Cardiac muscle cell (in vitro differentiated cells and primary cell): ENCODE results near the gene KIDINS220. TPM values are rescaled to one million over a fixed set of nuclear protein-coding genes. Genes with fewer than 3 reads are reported as not detected.

ENCODE experiments used
- DNase-seq, 2 donors: peaks; one replicate each; pipeline versions ENCODE4 v3.0.0 to v3.0.0-alpha.2; 2010 to 2017; ENCODE audit warnings: low read depth in 1 of 2, low spot score in 1 of 2
- H3K27ac ChIP-seq: fragments of 200-600 bp; sonication (generic); 2 replicates; pipeline ENCODE4 v1.5.1; 2016
- H3K27me3 ChIP-seq: fragments of 200-600 bp; sonication (generic); 2 replicates; pipeline ENCODE4 v1.6.0; 2016; ENCODE audit warnings: control low read depth
- H3K36me3 ChIP-seq: fragments of 200-600 bp; sonication (generic); 2 replicates; pipeline ENCODE4 v1.5.1; 2016; ENCODE audit warnings: control low read depth
- H3K4me1 ChIP-seq: fragments of 200-600 bp; sonication (generic); 2 replicates; pipeline ENCODE4 v1.8.1; 2017; ENCODE audit warnings: low read depth, mild to moderate bottlenecking, mixed run types
- H3K4me3 ChIP-seq: fragments of 200-600 bp; sonication (generic); 2 replicates; pipeline ENCODE4 v1.5.1; 2016; ENCODE audit warnings: mild to moderate bottlenecking
- H3K9me3 ChIP-seq: fragments of 200-600 bp; sonication (generic); 2 replicates; pipeline ENCODE4 v1.5.1; 2017; ENCODE audit warnings: low read depth, mild to moderate bottlenecking, control low read depth
- polyA plus RNA-seq: library from polyadenylated mRNA; unstranded; fragments of >200 nt; fragmentation: Nextera tagmentation; extraction: Ambion mirVana; gene quantifications from 2 replicates; pipeline ENCODE4 v1.2.1, GENCODE V29; 2016
- total RNA-seq: library from RNA; depleted of rRNA; stranded (reverse); fragments of >200 nt; gene quantifications from 2 replicates; pipeline ENCODE4 v1.2.3, GENCODE V29; 2016
- TF ChIP-seq, protein P1 (sequence below): IDR thresholded peaks from 2 replicates; pipeline ENCODE4 v1.5.1; 2012; ENCODE audit warnings: low read depth, mild to moderate bottlenecking, low read length

KIDINS220 gene
- total and polyA plus RNA-seq, 2 experiments from 2014 or later: 43.0 to 127 TPM

DNA sequence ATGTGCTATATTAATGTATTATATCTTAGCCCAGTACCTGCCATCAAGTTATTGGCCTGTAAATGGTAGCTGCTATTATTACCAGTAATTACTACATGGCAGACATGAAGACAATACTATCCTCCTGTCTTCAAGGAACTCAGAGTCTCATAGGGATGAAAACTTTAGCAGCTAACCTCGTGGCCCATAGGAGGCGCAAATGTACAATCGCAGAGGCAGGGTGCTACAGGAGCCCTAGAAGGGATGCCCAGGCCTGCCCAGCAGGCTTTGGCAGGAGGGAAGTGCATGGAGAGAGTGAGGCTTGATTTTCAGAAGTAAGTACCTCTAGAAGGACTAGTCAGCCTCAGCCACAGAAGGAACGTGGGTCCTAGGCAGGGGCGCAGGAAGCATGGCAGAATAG lies 44.7 kb upstream of the KIDINS220 start:
- no peak overlapping the region for H3K27ac ChIP-seq
- H3K27me3 ChIP-seq: no peaks in the 10 kb centered on the region
- TF ChIP-seq, protein P1, sequence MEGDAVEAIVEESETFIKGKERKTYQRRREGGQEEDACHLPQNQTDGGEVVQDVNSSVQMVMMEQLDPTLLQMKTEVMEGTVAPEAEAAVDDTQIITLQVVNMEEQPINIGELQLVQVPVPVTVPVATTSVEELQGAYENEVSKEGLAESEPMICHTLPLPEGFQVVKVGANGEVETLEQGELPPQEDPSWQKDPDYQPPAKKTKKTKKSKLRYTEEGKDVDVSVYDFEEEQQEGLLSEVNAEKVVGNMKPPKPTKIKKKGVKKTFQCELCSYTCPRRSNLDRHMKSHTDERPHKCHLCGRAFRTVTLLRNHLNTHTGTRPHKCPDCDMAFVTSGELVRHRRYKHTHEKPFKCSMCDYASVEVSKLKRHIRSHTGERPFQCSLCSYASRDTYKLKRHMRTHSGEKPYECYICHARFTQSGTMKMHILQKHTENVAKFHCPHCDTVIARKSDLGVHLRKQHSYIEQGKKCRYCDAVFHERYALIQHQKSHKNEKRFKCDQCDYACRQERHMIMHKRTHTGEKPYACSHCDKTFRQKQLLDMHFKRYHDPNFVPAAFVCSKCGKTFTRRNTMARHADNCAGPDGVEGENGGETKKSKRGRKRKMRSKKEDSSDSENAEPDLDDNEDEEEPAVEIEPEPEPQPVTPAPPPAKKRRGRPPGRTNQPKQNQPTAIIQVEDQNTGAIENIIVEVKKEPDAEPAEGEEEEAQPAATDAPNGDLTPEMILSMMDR: peak; percentile 48
- no peaks in the 10 kb centered on the region for H3K4me1 ChIP-seq
- H3K36me3 ChIP-seq: no peaks in the 10 kb centered on the region
- no peaks in the 10 kb centered on the region for H3K9me3 ChIP-seq
- H3K4me3 ChIP-seq: no peak overlapping the region
- DNase-seq: peak; percentile 47 to 58

DNA sequence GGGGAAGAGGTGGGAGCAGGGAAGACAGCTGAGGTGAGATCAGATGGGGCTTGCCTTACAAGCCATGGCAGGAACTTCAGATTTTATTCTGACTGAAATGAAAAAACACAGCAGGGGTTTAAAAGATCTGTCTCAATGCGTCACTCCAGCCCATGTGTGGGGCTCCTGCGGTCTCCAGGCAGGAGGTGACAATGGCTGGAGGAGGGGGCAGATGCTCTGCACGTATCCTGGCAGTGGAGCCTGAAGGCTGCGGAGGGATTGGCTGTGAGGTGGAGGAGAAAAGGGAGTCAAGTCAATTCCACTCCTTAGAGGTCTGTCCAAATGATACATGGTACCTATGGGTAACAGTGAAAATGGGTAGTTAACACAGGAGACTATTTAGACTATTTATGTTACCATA lies 40.5 kb upstream of the KIDINS220 start:
- no peaks in the 10 kb centered on the region for H3K36me3 ChIP-seq
- H3K9me3 ChIP-seq: no peaks in the 10 kb centered on the region
- no peaks in the 10 kb centered on the region for H3K27me3 ChIP-seq
- DNase-seq: no peak
- TF ChIP-seq, protein P1: no peak
- H3K4me1 ChIP-seq: no peaks in the 10 kb centered on the region
- no peak overlapping the region for H3K27ac ChIP-seq
- H3K4me3 ChIP-seq: no peak overlapping the region

DNA sequence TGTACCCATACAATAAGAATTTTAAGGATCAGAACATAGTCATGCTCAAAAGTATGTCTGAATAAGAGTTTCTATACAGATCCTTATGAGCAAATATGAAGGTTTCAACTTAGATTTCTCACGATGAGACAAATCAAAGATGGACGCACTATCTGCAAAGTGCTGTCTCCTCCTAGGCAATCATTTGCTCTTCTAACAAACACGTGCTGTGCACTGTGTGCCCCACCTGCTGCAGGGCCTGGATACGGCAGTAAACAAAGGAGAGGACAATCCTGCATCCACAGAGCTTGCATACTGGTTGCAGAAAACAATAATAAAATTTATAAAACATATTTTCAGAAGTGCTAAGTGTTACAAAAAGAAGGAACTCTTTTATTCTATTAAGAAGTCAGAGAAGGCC lies 39.9 kb upstream of the KIDINS220 start:
- TF ChIP-seq, protein P1: no peak
- Histone ChIP-seq H3K27me3 (no peaks in the 10 kb centered on the region), H3K4me1 (no peaks in the 10 kb centered on the region), H3K9me3 (no peaks in the 10 kb centered on the region), H3K27ac (no peak overlapping the region), H3K36me3 (no peaks in the 10 kb centered on the region), H3K4me3 (no peak overlapping the region)
- DNase-seq: no peak

DNA sequence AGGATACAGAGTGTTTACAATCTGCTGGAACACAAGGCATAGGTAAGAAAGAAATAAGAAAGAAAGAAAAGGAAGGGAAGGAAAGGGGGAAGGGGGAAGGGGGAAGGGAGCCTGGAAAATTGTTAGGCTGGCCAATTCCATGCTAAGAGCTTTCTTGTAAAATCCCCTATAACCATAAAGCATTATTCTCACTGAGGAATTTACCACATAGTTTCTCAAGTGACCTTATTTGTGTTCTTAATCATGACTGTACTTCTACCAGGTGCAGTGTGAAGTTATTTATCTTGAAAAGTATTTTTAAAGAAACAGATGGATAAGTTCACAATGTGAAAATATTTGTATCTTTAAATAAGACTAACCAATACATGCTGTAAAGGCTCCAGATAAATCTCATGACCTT lies 39.2 kb upstream of the KIDINS220 start:
- H3K27me3 ChIP-seq: no peaks in the 10 kb centered on the region
- no peak overlapping the region for H3K27ac ChIP-seq
- H3K4me3 ChIP-seq: no peak overlapping the region
- DNase-seq: no peak
- TF ChIP-seq, protein P1: no peak
- no peaks in the 10 kb centered on the region for H3K4me1 ChIP-seq
- H3K36me3 ChIP-seq: no peaks in the 10 kb centered on the region
- H3K9me3 ChIP-seq: no peaks in the 10 kb centered on the region

GRCh38 chr2:8872821-8873432 lies 35.5 kb upstream of the KIDINS220 start:
- no peaks in the 10 kb centered on the region for H3K9me3 ChIP-seq
- TF ChIP-seq, protein P1: peak; percentile 61
- no peak overlapping the region for H3K4me3 ChIP-seq
- H3K27ac ChIP-seq: no peak overlapping the region
- no peaks in the 10 kb centered on the region for H3K27me3 ChIP-seq
- no peaks in the 10 kb centered on the region for H3K36me3 ChIP-seq
- peak; percentile 36 to 71 for DNase-seq
- H3K4me1 ChIP-seq: no peaks in the 10 kb centered on the region
